Superior temporal gyrus (tissue), 1 donor: ENCODE results near the gene PIK3R5.
A peak's percentile ranks its signal among the peaks of the same experiment; 100 is the strongest.
"Not testable (repeated sequence)": the region's sequence is repeated elsewhere in the genome, so short reads cannot be mapped to it uniquely, and the experiment has no call there.

Experiments
- DNase-seq: peaks from one replicate; pipeline ENCODE4 v3.0.0-alpha.2; 2016; ENCODE audit errors: extremely low spot score

Gene PIK3R5

GRCh38 chr17:8859027-8859803, 106.3 kb downstream of the PIK3R5 start:
- no peak for DNase-seq

GRCh38 chr17:8857919-8858318, 107.6 kb downstream of the PIK3R5 start:
- no peak for DNase-seq

- DNase-seq = no peak
Observed at GRCh38 chr17:8856869-8857575, 108.5 kb downstream of the PIK3R5 start.

GRCh38 chr17:8856205-8856603, 109.3 kb downstream of the PIK3R5 start:
- not testable (repeated sequence) for DNase-seq

GRCh38 chr17:8855477-8856204, 109.9 kb downstream of the PIK3R5 start:
- peak; percentile 42 for DNase-seq

- no peak for DNase-seq
Observed at GRCh38 chr17:8851600-8851999, 113.9 kb downstream of the PIK3R5 start.

GRCh38 chr17:8849311-8850041, 116.0 kb downstream of the PIK3R5 start:
- no peak for DNase-seq

GRCh38 chr17:8847891-8848290, 117.6 kb downstream of the PIK3R5 start:
- no peak for DNase-seq

- no peak for DNase-seq
Observed at GRCh38 chr17:8846768-8847211, 118.7 kb downstream of the PIK3R5 start.

GRCh38 chr17:8844229-8845218, 121.0 kb downstream of the PIK3R5 start:
- DNase-seq = no peak

- no peak for DNase-seq
Observed at GRCh38 chr17:8843344-8843743, 122.2 kb downstream of the PIK3R5 start.

GRCh38 chr17:8841844-8842243, 123.7 kb downstream of the PIK3R5 start:
- DNase-seq = no peak

- no peak for DNase-seq
Observed at GRCh38 chr17:8839410-8839935, 126.0 kb downstream of the PIK3R5 start.

GRCh38 chr17:8838551-8839095, 126.9 kb downstream of the PIK3R5 start:
- no peak for DNase-seq

GRCh38 chr17:8837563-8838075, 127.9 kb downstream of the PIK3R5 start:
- no peak for DNase-seq

GRCh38 chr17:8836821-8837562, 128.5 kb downstream of the PIK3R5 start:
- DNase-seq = no peak

- DNase-seq = no peak
Observed at GRCh38 chr17:8835631-8836364, 129.7 kb downstream of the PIK3R5 start.

GRCh38 chr17:8835106-8835505, 130.4 kb downstream of the PIK3R5 start:
- DNase-seq = no peak
